ENCODE results near the gene ATRN.

ATRN gene

GRCh38 chr20:3640259-3640658 is 169.4 kb downstream of the ATRN start:
- Histone ChIP-seq H2BK120ac (ENCODE audit: insufficient read depth, low read length, poor library complexity) (no peak overlapping the region), H3K79me1 (ENCODE audit: low read length) (no peaks in the 10 kb centered on the region)
- no CpG with 5 or more reads among the region's 3 CpGs for WGBS (ENCODE audit: extremely low coverage, insufficient coverage, insufficient read length)

DNA sequence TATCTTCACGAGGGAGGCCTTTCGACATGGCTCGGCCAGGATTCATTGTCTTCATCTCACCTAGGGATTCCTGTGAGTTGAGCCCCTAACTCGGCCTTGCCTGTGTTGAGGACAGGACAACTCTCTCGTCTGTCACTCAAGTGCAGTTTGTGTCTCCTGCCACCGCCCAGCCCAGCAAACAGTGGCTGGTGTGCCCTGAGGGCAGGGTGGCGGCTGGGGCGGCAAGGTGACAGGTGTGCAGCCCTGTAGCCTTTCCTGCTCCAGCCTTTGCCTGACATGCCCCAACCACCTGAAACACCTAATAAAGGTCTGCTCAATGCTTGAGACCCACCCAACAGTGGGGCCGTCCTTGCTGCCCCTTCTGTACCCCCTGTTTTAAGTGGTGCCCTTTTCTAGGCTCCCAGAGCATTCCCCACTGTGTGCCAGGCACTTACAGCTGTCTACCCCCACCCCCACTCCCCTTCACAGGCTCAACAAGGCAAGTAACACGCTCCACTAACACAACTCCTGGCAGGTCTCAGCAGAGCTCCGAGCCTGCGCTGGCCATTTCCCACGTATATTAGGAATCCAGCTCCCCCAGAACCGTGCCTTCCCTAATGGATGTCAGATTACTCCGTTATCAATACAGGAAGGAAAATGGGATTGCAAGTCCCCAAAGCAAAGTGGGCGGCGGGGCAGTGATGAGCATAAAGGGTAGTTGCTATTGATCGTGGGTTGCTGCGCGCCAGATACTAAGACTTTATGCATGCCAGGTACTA is 174.7 kb downstream of the ATRN start:
- H3K79me1 ChIP-seq (ENCODE audit: low read length) = no peaks in the 10 kb centered on the region
- H3K27me3 ChIP-seq (ENCODE audit: insufficient read depth, low read length) = no peaks in the 10 kb centered on the region
- no peaks in the 10 kb centered on the region for H3K9me3 ChIP-seq (ENCODE audit: insufficient read depth, low read depth, low read length)
- H3K23ac ChIP-seq (ENCODE audit: low read length) = no peak overlapping the region
- no peak overlapping the region for H3K4ac ChIP-seq (ENCODE audit: low read depth, low read length)
- H2BK12ac ChIP-seq (ENCODE audit: low read length) = no peak overlapping the region
- WGBS (ENCODE audit: extremely low coverage, insufficient coverage, insufficient read length) = no CpG with 5 or more reads among the region's 20 CpGs
- H2BK5ac ChIP-seq (ENCODE audit: low read depth, low read length, poor library complexity) = no peak overlapping the region
- no peaks in the 10 kb centered on the region for H3K79me2 ChIP-seq (ENCODE audit: control insufficient read depth, insufficient read depth, low read length, poor library complexity)
- H2BK120ac ChIP-seq (ENCODE audit: insufficient read depth, low read length, poor library complexity) = no peak overlapping the region
- no peak overlapping the region for H3K27ac ChIP-seq (ENCODE audit: low read depth, low read length)
- no peak overlapping the region for H3K4me2 ChIP-seq (ENCODE audit: low read length)
- no peaks in the 10 kb centered on the region for H3K4me1 ChIP-seq (ENCODE audit: control insufficient read depth in 1 of 2, insufficient read depth in 2 of 2, low read length in 2 of 2)
- H3K9ac ChIP-seq (ENCODE audit: low read length) = no peak overlapping the region
- no peak overlapping the region for H4K12ac ChIP-seq (ENCODE audit: low read depth, low read length)
- no peak overlapping the region for H2AK5ac ChIP-seq (ENCODE audit: low read length)
- no peak overlapping the region for H3K18ac ChIP-seq (ENCODE audit: low read length)
- H3K36me3 ChIP-seq (ENCODE audit: control insufficient read depth in 1 of 2, insufficient read depth in 2 of 2, low read length in 2 of 2) = peaks cover 0 to 14% of the 10 kb centered on the region in 2 experiments
- H3K4me3 ChIP-seq (ENCODE audit: low read depth, low read length) = no peak overlapping the region
- DNase-seq = no peak
- H4K8ac ChIP-seq (ENCODE audit: low read depth, low read length) = no peak overlapping the region
- H4K91ac ChIP-seq (ENCODE audit: low read depth, low read length) = no peak overlapping the region
- H3K14ac ChIP-seq (ENCODE audit: low read length) = no peak overlapping the region
- H2AFZ ChIP-seq (ENCODE audit: insufficient read depth, low read length, poor library complexity) = no peak overlapping the region

More at GRCh38 chr20:3640259-3640658, 169.4 kb downstream of the ATRN start:
- no peaks in the 10 kb centered on the region for H3K79me2 ChIP-seq (ENCODE audit: control insufficient read depth, insufficient read depth, low read length, poor library complexity)
- no peak overlapping the region for H4K91ac ChIP-seq (ENCODE audit: low read depth, low read length)
- no peak overlapping the region for H4K8ac ChIP-seq (ENCODE audit: low read depth, low read length)
- no peak overlapping the region for H2BK12ac ChIP-seq (ENCODE audit: low read length)
- no peak overlapping the region for H3K4ac ChIP-seq (ENCODE audit: low read depth, low read length)
- H3K27me3 ChIP-seq (ENCODE audit: insufficient read depth, low read length) = no peaks in the 10 kb centered on the region
- no peak overlapping the region for H3K4me3 ChIP-seq (ENCODE audit: low read depth, low read length)
- H3K14ac ChIP-seq (ENCODE audit: low read length) = no peak overlapping the region
- no peaks in the 10 kb centered on the region for H3K4me1 ChIP-seq (ENCODE audit: control insufficient read depth in 1 of 2, insufficient read depth in 2 of 2, low read length in 2 of 2)
- H3K9ac ChIP-seq (ENCODE audit: low read length) = no peak overlapping the region
- H3K27ac ChIP-seq (ENCODE audit: low read depth, low read length) = no peak overlapping the region
- H3K4me2 ChIP-seq (ENCODE audit: low read length) = no peak overlapping the region
- no peaks in the 10 kb centered on the region for H3K9me3 ChIP-seq (ENCODE audit: insufficient read depth, low read depth, low read length)
- H3K36me3 ChIP-seq (ENCODE audit: control insufficient read depth in 1 of 2, insufficient read depth in 2 of 2, low read length in 2 of 2) = peaks cover 0 to 9% of the 10 kb centered on the region in 2 experiments
- no peak overlapping the region for H2AFZ ChIP-seq (ENCODE audit: insufficient read depth, low read length, poor library complexity)
- no peak overlapping the region for H2AK5ac ChIP-seq (ENCODE audit: low read length)
- H3K23ac ChIP-seq (ENCODE audit: low read length) = no peak overlapping the region
- H3K18ac ChIP-seq (ENCODE audit: low read length) = no peak overlapping the region
- DNase-seq = no peak
- no peak overlapping the region for H2BK5ac ChIP-seq (ENCODE audit: low read depth, low read length, poor library complexity)
- H4K12ac ChIP-seq (ENCODE audit: low read depth, low read length) = no peak overlapping the region

GRCh38 chr20:3646067-3646440 is 175.2 kb downstream of the ATRN start:
- Histone ChIP-seq H3K9ac (ENCODE audit: low read length) (no peak overlapping the region), H3K27me3 (ENCODE audit: insufficient read depth, low read length) (no peaks in the 10 kb centered on the region), H3K9me3 (ENCODE audit: insufficient read depth, low read depth, low read length) (no peaks in the 10 kb centered on the region), H3K4me3 (ENCODE audit: low read depth, low read length) (no peak overlapping the region), H4K12ac (ENCODE audit: low read depth, low read length) (no peak overlapping the region), H2BK12ac (ENCODE audit: low read length) (no peak overlapping the region), H2BK5ac (ENCODE audit: low read depth, low read length, poor library complexity) (no peak overlapping the region), H3K14ac (ENCODE audit: low read length) (no peak overlapping the region), H2AK5ac (ENCODE audit: low read length) (no peak overlapping the region), H3K4me2 (ENCODE audit: low read length) (no peak overlapping the region), H3K18ac (ENCODE audit: low read length) (no peak overlapping the region), H3K4ac (ENCODE audit: low read depth, low read length) (no peak overlapping the region), H3K79me2 (ENCODE audit: control insufficient read depth, insufficient read depth, low read length, poor library complexity) (no peaks in the 10 kb centered on the region), H4K91ac (ENCODE audit: low read depth, low read length) (no peak overlapping the region), H2BK120ac (ENCODE audit: insufficient read depth, low read length, poor library complexity) (no peak overlapping the region), H3K36me3 (ENCODE audit: control insufficient read depth in 1 of 2, insufficient read depth in 2 of 2, low read length in 2 of 2) (peaks cover 0 to 14% of the 10 kb centered on the region in 2 experiments), H2AFZ (ENCODE audit: insufficient read depth, low read length, poor library complexity) (no peak overlapping the region), H4K8ac (ENCODE audit: low read depth, low read length) (no peak overlapping the region), H3K27ac (ENCODE audit: low read depth, low read length) (no peak overlapping the region), H3K4me1 (ENCODE audit: control insufficient read depth in 1 of 2, insufficient read depth in 2 of 2, low read length in 2 of 2) (no peaks in the 10 kb centered on the region), H3K79me1 (ENCODE audit: low read length) (no peaks in the 10 kb centered on the region), H3K23ac (ENCODE audit: low read length) (no peak overlapping the region)
- WGBS (ENCODE audit: extremely low coverage, insufficient coverage, insufficient read length) = no CpG with 5 or more reads among the region's 5 CpGs
- DNase-seq = peak in 1 of 2 donors; percentile 21

DNA sequence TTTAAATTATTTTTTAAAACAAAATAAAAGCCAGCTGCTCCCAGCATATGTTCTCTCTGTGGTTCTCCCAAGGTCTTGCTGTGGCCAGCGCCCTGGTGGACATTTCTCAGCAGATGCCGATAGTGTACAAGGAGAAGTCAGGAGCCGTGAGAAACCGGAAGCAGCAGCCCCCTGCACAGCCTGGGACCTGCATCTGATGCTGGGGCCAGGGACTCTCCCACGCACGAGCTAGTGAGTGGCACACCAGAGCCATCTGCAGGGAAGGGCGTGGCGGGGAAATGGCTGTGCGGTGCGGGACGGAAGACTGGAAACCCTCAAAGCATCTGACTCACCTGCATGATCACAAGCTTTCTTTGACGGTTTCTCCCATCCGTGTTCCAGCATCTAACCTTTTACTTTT is 175.8 kb downstream of the ATRN start:
- H4K8ac ChIP-seq (ENCODE audit: low read depth, low read length) = no peak overlapping the region
- H2BK5ac ChIP-seq (ENCODE audit: low read depth, low read length, poor library complexity) = no peak overlapping the region
- H3K27me3 ChIP-seq (ENCODE audit: insufficient read depth, low read length) = no peaks in the 10 kb centered on the region
- H3K36me3 ChIP-seq (ENCODE audit: control insufficient read depth in 1 of 2, insufficient read depth in 2 of 2, low read length in 2 of 2) = peaks cover 0 to 14% of the 10 kb centered on the region in 2 experiments
- H3K9ac ChIP-seq (ENCODE audit: low read length) = no peak overlapping the region
- no peak overlapping the region for H3K4me3 ChIP-seq (ENCODE audit: low read depth, low read length)
- no peak overlapping the region for H3K4me2 ChIP-seq (ENCODE audit: low read length)
- H4K91ac ChIP-seq (ENCODE audit: low read depth, low read length) = no peak overlapping the region
- H2BK12ac ChIP-seq (ENCODE audit: low read length) = no peak overlapping the region
- no peaks in the 10 kb centered on the region for H3K9me3 ChIP-seq (ENCODE audit: insufficient read depth, low read depth, low read length)
- no peak overlapping the region for H2BK120ac ChIP-seq (ENCODE audit: insufficient read depth, low read length, poor library complexity)
- H3K14ac ChIP-seq (ENCODE audit: low read length) = no peak overlapping the region
- H3K18ac ChIP-seq (ENCODE audit: low read length) = no peak overlapping the region
- H3K27ac ChIP-seq (ENCODE audit: low read depth, low read length) = no peak overlapping the region
- H3K79me1 ChIP-seq (ENCODE audit: low read length) = no peaks in the 10 kb centered on the region
- H2AK5ac ChIP-seq (ENCODE audit: low read length) = no peak overlapping the region
- no peak for DNase-seq
- WGBS (ENCODE audit: extremely low coverage, insufficient coverage, insufficient read length) = no CpG with 5 or more reads among the region's 13 CpGs
- no peaks in the 10 kb centered on the region for H3K4me1 ChIP-seq (ENCODE audit: control insufficient read depth in 1 of 2, insufficient read depth in 2 of 2, low read length in 2 of 2)
- no peak overlapping the region for H3K4ac ChIP-seq (ENCODE audit: low read depth, low read length)
- H3K23ac ChIP-seq (ENCODE audit: low read length) = no peak overlapping the region
- H3K79me2 ChIP-seq (ENCODE audit: control insufficient read depth, insufficient read depth, low read length, poor library complexity) = no peaks in the 10 kb centered on the region
- H2AFZ ChIP-seq (ENCODE audit: insufficient read depth, low read length, poor library complexity) = no peak overlapping the region
- no peak overlapping the region for H4K12ac ChIP-seq (ENCODE audit: low read depth, low read length)
